ENCODE results near the gene GPATCH2. TPM values are rescaled to one million over a fixed set of nuclear protein-coding genes. Genes with fewer than 3 reads are reported as not detected.

The GPATCH2 gene
- total and polyA plus RNA-seq, 11 donors = 2.3 to 8.5 (median 7.5) TPM

DNA sequence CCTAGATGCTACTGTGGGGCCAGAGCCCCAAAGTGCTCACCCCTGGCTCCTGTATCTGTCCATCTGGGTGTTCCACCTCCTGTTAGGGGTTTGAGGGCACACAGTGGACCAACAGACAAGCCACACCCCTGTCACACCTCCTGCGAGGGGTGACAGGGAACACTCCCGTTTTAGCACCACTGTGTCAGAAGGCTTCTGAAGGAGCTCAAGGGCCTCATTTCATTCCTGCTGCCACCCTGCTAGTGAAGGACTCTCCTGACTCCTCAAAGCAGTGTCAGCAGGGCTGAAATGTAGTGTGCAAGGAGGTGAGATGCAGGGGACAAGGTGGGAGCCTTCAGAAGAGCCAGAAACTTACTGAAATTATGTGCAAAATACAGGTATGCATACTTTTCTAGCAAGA is 174.6 kb downstream of the GPATCH2 start:
- whole genome bisulfite sequencing, 4 donors = 32 to 73% (median 41%) methylated on average over 2 of the region's 2 CpGs
- H3K4me1 ChIP-seq = peaks cover 0 to 22% (median 4%) of the 10 kb centered on the region in 12 donors
- H3K27me3 ChIP-seq = no peaks in the 10 kb centered on the region
- no peaks in the 10 kb centered on the region for H3K36me3 ChIP-seq
- peak overlapping the region in 4 of 12 donors; percentile 2 to 66 (median 26) for H3K27ac ChIP-seq
- intact Hi-C loops (cut with DNase I) = loop anchor here in 2 of 10 donors (5.0 to 10.0 kb wide), 3 partner anchors 66 to 491 kb away; no protein-coding TSS in a partner anchor
- no peaks in the 10 kb centered on the region for H3K9me3 ChIP-seq
- peak; percentile 10 to 76 (median 51) for ATAC-seq
- TF ChIP-seq POLR2A (IDR thresholded peaks at IDR 0.05) = no peak
- TF ChIP-seq, protein P1, sequence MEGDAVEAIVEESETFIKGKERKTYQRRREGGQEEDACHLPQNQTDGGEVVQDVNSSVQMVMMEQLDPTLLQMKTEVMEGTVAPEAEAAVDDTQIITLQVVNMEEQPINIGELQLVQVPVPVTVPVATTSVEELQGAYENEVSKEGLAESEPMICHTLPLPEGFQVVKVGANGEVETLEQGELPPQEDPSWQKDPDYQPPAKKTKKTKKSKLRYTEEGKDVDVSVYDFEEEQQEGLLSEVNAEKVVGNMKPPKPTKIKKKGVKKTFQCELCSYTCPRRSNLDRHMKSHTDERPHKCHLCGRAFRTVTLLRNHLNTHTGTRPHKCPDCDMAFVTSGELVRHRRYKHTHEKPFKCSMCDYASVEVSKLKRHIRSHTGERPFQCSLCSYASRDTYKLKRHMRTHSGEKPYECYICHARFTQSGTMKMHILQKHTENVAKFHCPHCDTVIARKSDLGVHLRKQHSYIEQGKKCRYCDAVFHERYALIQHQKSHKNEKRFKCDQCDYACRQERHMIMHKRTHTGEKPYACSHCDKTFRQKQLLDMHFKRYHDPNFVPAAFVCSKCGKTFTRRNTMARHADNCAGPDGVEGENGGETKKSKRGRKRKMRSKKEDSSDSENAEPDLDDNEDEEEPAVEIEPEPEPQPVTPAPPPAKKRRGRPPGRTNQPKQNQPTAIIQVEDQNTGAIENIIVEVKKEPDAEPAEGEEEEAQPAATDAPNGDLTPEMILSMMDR (IDR thresholded peaks at IDR 0.05) = no peak
- H3K4me3 ChIP-seq = no peak overlapping the region
- peak in 1 of 5 donors; percentile 49 for DNase-seq

DNA sequence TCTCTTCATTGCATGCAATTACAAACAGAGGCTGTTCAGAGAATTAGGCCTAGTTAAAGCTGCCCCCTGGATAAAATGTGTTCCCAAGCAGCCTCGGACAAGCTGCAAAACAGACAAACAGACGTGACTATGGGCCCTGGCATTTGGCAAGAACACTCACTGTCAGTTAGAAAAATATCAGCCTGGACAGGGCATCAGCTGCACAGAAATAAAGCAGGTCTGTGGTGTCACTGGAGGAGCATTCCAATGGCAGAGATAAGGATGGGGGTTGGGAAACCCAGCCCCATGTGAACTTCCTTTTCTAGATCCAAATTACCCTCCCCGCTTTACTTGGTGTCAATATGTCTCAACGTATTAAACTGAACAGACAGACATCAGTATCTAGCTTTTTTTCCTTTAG is 177.1 kb downstream of the GPATCH2 start:
- Histone ChIP-seq H3K36me3 (peaks cover 0 to 6% (median 2%) of the 10 kb centered on the region in 9 donors), H3K27ac (peak overlapping the region; percentile 39 to 87 (median 77)), H3K27me3 (no peaks in the 10 kb centered on the region), H3K4me1 (peaks cover 0 to 22% (median 4%) of the 10 kb centered on the region in 12 donors), H3K4me3 (no peak overlapping the region), H3K9me3 (no peaks in the 10 kb centered on the region)
- ATAC-seq (peak; percentile 96 to 98 (median 98)), DNase-seq (peak in 4 of 5 donors; percentile 69 to 81 (median 74))
- intact Hi-C loops (cut with DNase I) = loop anchor here in 1 of 10 donors (10.0 kb wide), 2 partner anchors 71 to 489 kb away; no protein-coding TSS in a partner anchor
- 33 to 48% (median 36%) methylated on average over 4 of the region's 4 CpGs for WGBS, 4 donors
- TF ChIP-seq, protein P1 (IDR thresholded peaks at IDR 0.05) = peak in 1 of 12 donors; percentile 14
- no peak for TF ChIP-seq POLR2A (IDR thresholded peaks at IDR 0.05)

DNA sequence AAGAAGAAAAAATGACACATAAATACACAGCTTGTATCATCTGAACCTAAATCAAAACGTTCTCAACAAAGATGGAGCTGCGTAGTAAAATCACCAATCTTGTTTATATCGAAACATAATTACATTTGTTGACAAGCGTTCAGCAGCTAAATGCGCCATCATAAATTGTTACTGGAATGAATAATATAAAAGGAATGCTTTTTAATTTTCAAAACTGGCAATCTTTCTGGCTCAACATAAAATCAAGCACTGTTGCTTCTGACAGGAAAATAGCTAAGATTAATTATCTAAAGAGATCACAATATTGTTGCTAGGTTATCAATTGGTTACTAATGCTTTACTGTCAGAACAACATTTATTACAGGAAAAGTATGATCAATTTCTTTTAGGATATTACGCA is 181.5 kb downstream of the GPATCH2 start:
- 89 to 96% (median 94%) methylated on average over 6 of the region's 6 CpGs for WGBS, 4 donors
- Histone ChIP-seq H3K27me3 (no peaks in the 10 kb centered on the region), H3K27ac (no peak overlapping the region), H3K4me3 (no peak overlapping the region), H3K4me1 (peaks cover 0 to 22% (median 4%) of the 10 kb centered on the region in 12 donors), H3K9me3 (no peaks in the 10 kb centered on the region), H3K36me3 (peaks cover 0 to 28% (median 5%) of the 10 kb centered on the region in 9 donors)
- no peak for TF ChIP-seq POLR2A (IDR thresholded peaks at IDR 0.05)
- TF ChIP-seq, protein P1 (IDR thresholded peaks at IDR 0.05) = no peak
- no peak for ATAC-seq
- DNase-seq = no peak
- intact Hi-C loops (cut with DNase I) = no loop called here

DNA sequence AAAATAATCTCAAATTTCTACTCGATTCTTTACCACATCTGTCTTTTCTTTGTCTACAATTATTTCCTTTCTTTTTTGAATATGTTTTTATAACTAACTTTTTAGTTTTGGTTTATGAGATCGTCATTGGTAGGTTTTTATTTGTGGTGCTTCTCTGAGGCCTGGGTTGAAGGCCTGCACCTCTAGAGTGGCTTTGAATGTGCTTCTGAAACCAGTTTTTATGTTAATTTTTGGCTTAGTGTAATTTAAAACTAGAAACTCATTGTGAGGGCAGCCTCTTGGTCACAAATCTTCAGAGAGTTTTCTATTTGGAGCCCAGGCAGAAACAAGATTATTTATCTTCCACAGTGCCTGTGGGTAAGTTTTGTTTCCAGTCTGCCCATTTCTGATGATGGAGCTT is 187.0 kb downstream of the GPATCH2 start:
- Histone ChIP-seq H3K9me3 (peaks cover 0 to 33% (median 0%) of the 10 kb centered on the region in 12 donors), H3K4me3 (no peak overlapping the region), H3K27ac (no peak overlapping the region), H3K36me3 (peaks cover 0 to 23% (median 3%) of the 10 kb centered on the region in 9 donors), H3K27me3 (no peaks in the 10 kb centered on the region), H3K4me1 (no peaks in the 10 kb centered on the region)
- intact Hi-C loops (cut with DNase I) = no loop called here
- ATAC-seq (no peak), DNase-seq (no peak)
- WGBS, 4 donors = 93 to 99% (median 97%) methylated on average over 2 of the region's 2 CpGs
- TF ChIP-seq, protein P1 (IDR thresholded peaks at IDR 0.05) = no peak

Measured in heart left ventricle (tissue), 16 donors.